SK-N-SH (cell line): ENCODE results near the gene HOMER2. TPM values are rescaled to one million over a fixed set of nuclear protein-coding genes. Genes with fewer than 3 reads are reported as not detected.

ENCODE experiments used
- CTCF ChIA-PET: fragments of 300-600, 350-600 bp; formaldehyde crosslinking; extraction: SDS; loops from one replicate; lab custom pipeline; 2021; lab: Yijun Ruan, JAX
- POLR2A ChIA-PET: fragments of 350-600 bp; sonication (Branson Sonifier 250); formaldehyde crosslinking; extraction: SDS; loops from one replicate; lab custom pipeline; 2020; ENCODE audit warnings: antibody characterized with exemption, inconsistent platforms; lab: Yijun Ruan, JAX
- DNase-seq: peaks from one replicate; pipeline ENCODE4 v3.0.0; 2012
- H2AFZ ChIP-seq: fragments of 200-600 bp; sonication (generic); 2 replicates; pipeline ENCODE4 v1.8.1; 2016; ENCODE audit warnings: antibody characterized with exemption, mild to moderate bottlenecking, low read depth
- H3F3A ChIP-seq: fragments of 200-600 bp; sonication (generic); replicated peaks from 2 replicates; pipeline ENCODE3; 2016; ENCODE audit warnings: antibody characterized with exemption, mild to moderate bottlenecking; ENCODE audit not compliant: insufficient read depth
- H3K27ac ChIP-seq, 2 experiments: fragments of 200-500 bp in 1 of 2; fragments of 200-600 bp in 1 of 2; sonication (Bioruptor generic) in 1 of 2; sonication (generic), shearing (Covaris generic) in 1 of 2; 2 replicates each; pipeline versions ENCODE4 v1.5.1 to v1.6.1; 2014 to 2016; ENCODE audit warnings: low read depth in 2 of 2, inconsistent platforms in 1 of 2, low read length in 1 of 2, mild to moderate bottlenecking in 1 of 2, mixed read lengths in 1 of 2
- H3K27me3 ChIP-seq: fragments of 200-600 bp; sonication (generic), shearing (Covaris generic); 2 replicates; pipeline ENCODE4 v1.6.1; 2016; ENCODE audit warnings: mixed run types; ENCODE audit not compliant: insufficient read depth
- H3K36me3 ChIP-seq, 2 experiments: fragments of 200-500 bp in 1 of 2; fragments of 200-600 bp in 1 of 2; sonication (Bioruptor generic) in 1 of 2; sonication (generic) in 1 of 2; replicated peaks in 1 of 2; 2 replicates each; pipeline versions ENCODE3 to v1.5.1; 2014 to 2016; ENCODE audit warnings: low read length in 1 of 2, mild to moderate bottlenecking in 1 of 2; ENCODE audit not compliant: insufficient read depth in 2 of 2, control insufficient read depth in 1 of 2
- H3K4me1 ChIP-seq, 2 experiments: fragments of 200-500 bp in 1 of 2; fragments of 200-600 bp in 1 of 2; sonication (Bioruptor generic) in 1 of 2; sonication (generic), shearing (Covaris generic) in 1 of 2; 2 replicates each; pipeline versions ENCODE4 v1.5.1 to v1.6.1; 2014 to 2016; ENCODE audit warnings: low read depth in 1 of 2, low read length in 1 of 2, mixed run types in 1 of 2; ENCODE audit not compliant: insufficient read depth in 2 of 2, control insufficient read depth in 1 of 2
- H3K4me2 ChIP-seq: fragments of 200-600 bp; sonication (generic), shearing (Covaris generic); 2 replicates; pipeline ENCODE4 v1.6.1; 2017; ENCODE audit warnings: mixed run types
- H3K4me3 ChIP-seq, 2 experiments: fragments of 200-500 bp in 1 of 2; fragments of 200-600 bp in 1 of 2; sonication (Bioruptor generic) in 1 of 2; sonication (generic), shearing (Covaris generic) in 1 of 2; 2 replicates each; pipeline versions ENCODE4 v1.5.1 to v1.8.1; 2014 to 2016; ENCODE audit warnings: low read depth in 2 of 2, inconsistent platforms in 1 of 2, low read length in 1 of 2, mild to moderate bottlenecking in 1 of 2, mixed read lengths in 1 of 2, moderate library complexity in 1 of 2
- H3K79me2 ChIP-seq: fragments of 200-600 bp; sonication (generic); 2 replicates; pipeline ENCODE4 v1.8.1; 2017; ENCODE audit warnings: mild to moderate bottlenecking; ENCODE audit not compliant: insufficient read depth
- H3K9ac ChIP-seq: fragments of 200-600 bp; sonication (generic); 2 replicates; pipeline ENCODE4 v1.6.1; 2017; ENCODE audit warnings: mixed run types
- H3K9me2 ChIP-seq: fragments of 200-600 bp; sonication (generic); 2 replicates; pipeline ENCODE4 v1.6.1; 2017; ENCODE audit warnings: mixed run types
- H3K9me3 ChIP-seq: fragments of 200-600 bp; sonication (generic); 2 replicates; pipeline ENCODE4 v1.6.1; 2017; ENCODE audit warnings: mixed run types, mild to moderate bottlenecking, moderate library complexity
- H4K20me1 ChIP-seq: fragments of 200-600 bp; sonication (generic); 2 replicates; pipeline ENCODE4 v1.6.1; 2017; ENCODE audit warnings: mild to moderate bottlenecking, mixed run types; ENCODE audit not compliant: insufficient read depth
- EZH2phosphoT487 ChIP-seq: fragments of 200-600 bp; sonication (generic); IDR thresholded peaks from 2 replicates; pipeline ENCODE4 v1.6.1; 2017; ENCODE audit warnings: low read depth, mixed run types, mild to moderate bottlenecking, antibody characterized with exemption, moderate library complexity, borderline replicate concordance
- IRF3 ChIP-seq: fragments of 150-350 bp; IDR thresholded peaks from 2 replicates; pipeline ENCODE4 v1.6.1; 2016; ENCODE audit warnings: mild to moderate bottlenecking, low read depth, low read length
- JUND ChIP-seq: IDR thresholded peaks from 2 replicates; pipeline ENCODE4 v1.4.0; 2012
- MAX ChIP-seq: IDR thresholded peaks from 2 replicates; pipeline ENCODE4 v1.4.0; 2012; ENCODE audit warnings: low read depth
- MEF2A ChIP-seq: IDR thresholded peaks from 2 replicates; pipeline ENCODE4 v1.4.0; 2012; ENCODE audit warnings: low read depth, borderline replicate concordance
- NFIC ChIP-seq: IDR thresholded peaks from 2 replicates; pipeline ENCODE4 v1.4.0; 2012; ENCODE audit warnings: borderline replicate concordance
- NRF1 ChIP-seq: IDR thresholded peaks from 2 replicates; pipeline ENCODE4 v1.6.1; 2012; ENCODE audit warnings: low read depth, mild to moderate bottlenecking, low read length
- RCOR1 ChIP-seq: fragments of 150-350 bp; IDR thresholded peaks from 2 replicates; pipeline ENCODE4 v1.6.1; 2017; ENCODE audit warnings: antibody characterized with exemption, low read length
- RFX5 ChIP-seq: IDR thresholded peaks from 2 replicates; pipeline ENCODE4 v1.6.1; 2012; ENCODE audit warnings: mild to moderate bottlenecking, improper control_type of control experiment, low read length
- RXRA ChIP-seq: IDR thresholded peaks from 2 replicates; pipeline ENCODE4 v1.4.0; 2012; ENCODE audit warnings: low read depth, mild to moderate bottlenecking, borderline replicate concordance
- SIN3A ChIP-seq: IDR thresholded peaks from 2 replicates; pipeline ENCODE4 v1.6.1; 2012; ENCODE audit warnings: low read depth, mild to moderate bottlenecking, low read length, moderate library complexity, borderline replicate concordance
- SMC3 ChIP-seq: IDR thresholded peaks from 2 replicates; pipeline ENCODE4 v1.6.1; 2012; ENCODE audit warnings: low read depth, low read length, improper control_type of control experiment
- TAF1 ChIP-seq: IDR thresholded peaks from 2 replicates; pipeline ENCODE4 v1.6.1; 2012; ENCODE audit warnings: low read depth, mild to moderate bottlenecking, low read length, moderate library complexity, borderline replicate concordance
- TEAD4 ChIP-seq: IDR thresholded peaks from 2 replicates; pipeline ENCODE4 v1.4.0; 2012; ENCODE audit warnings: mild to moderate bottlenecking, borderline replicate concordance; ENCODE audit not compliant: insufficient read depth
- USF1 ChIP-seq: IDR thresholded peaks from 2 replicates; pipeline ENCODE4 v1.4.0; 2012; ENCODE audit warnings: low read depth, borderline replicate concordance
- USF2 ChIP-seq: fragments of 150-350 bp; IDR thresholded peaks from 2 replicates; pipeline ENCODE4 v1.6.1; 2017; ENCODE audit warnings: antibody characterized with exemption, low read length, low read depth, borderline replicate concordance
- WGBS: methylation state at CpG from one replicate; pipeline ENCODE4 v1.1.6; 2017; ENCODE audit warnings: low lambda C conversion rate; 5-methylcytosine and 5-hydroxymethylcytosine counted together
- polyA plus RNA-seq, 3 experiments: library from polyadenylated mRNA; depleted of rRNA; stranded (reverse); fragments of >200 nt; gene quantifications; 2 replicates each; pipeline ENCODE4 v1.2.3, GENCODE V29; 2012

HOMER2 gene
- polyA plus RNA-seq, 1 of the 3 experiments (the other 2 are of a cell fraction): 7.3 TPM

GRCh38 chr15:82873000-82873680, 79.4 kb downstream of the HOMER2 start:
- TF ChIP-seq TEAD4: no peak
- no peak for TF ChIP-seq USF1
- no peak for TF ChIP-seq JUND
- no peak for TF ChIP-seq RFX5
- no peak for TF ChIP-seq MAX
- TF ChIP-seq RXRA: no peak
- no peak for TF ChIP-seq MEF2A
- no peak for TF ChIP-seq IRF3
- no peak for TF ChIP-seq SMC3
- no peak for TF ChIP-seq EZH2phosphoT487
- TF ChIP-seq USF2: no peak
- TF ChIP-seq NFIC: no peak
- no peak for TF ChIP-seq TAF1
- no peak for TF ChIP-seq NRF1
- no peak for TF ChIP-seq SIN3A
- TF ChIP-seq RCOR1: no peak
- ChIA-PET POLR2A (no interaction called here), CTCF (interaction anchor here (1.9 kb wide), 1 partner anchor 11 kb away, joined by 4 read pairs; no protein-coding TSS in a partner anchor)
- Histone ChIP-seq H4K20me1 (no peaks in the 10 kb centered on the region), H2AFZ (no peak overlapping the region), H3K4me3 (no peak overlapping the region), H3K9me3 (no peaks in the 10 kb centered on the region), H3K9me2 (no peaks in the 10 kb centered on the region), H3F3A (no peaks in the 10 kb centered on the region), H3K27me3 (no peaks in the 10 kb centered on the region), H3K27ac (no peak overlapping the region), H3K79me2 (no peaks in the 10 kb centered on the region), H3K36me3 (peaks cover 0 to 7% of the 10 kb centered on the region in 2 experiments), H3K4me1 (peaks cover 0 to 2% of the 10 kb centered on the region in 2 experiments; a peak in 2 of 4 replicates), H3K4me2 (no peak overlapping the region), H3K9ac (no peak overlapping the region)
- WGBS: 73% methylated on average over 6 of the region's 7 CpGs
- no peak for DNase-seq
